ENCODE data around the gene PSPH.

PSPH gene

GRCh38 chr7:56003749-56004148 is 47.5 kb downstream of the PSPH start:
- no peak for DNase-seq (ENCODE audit: low read depth in 2 of 2)

GRCh38 chr7:55996856-55997500 is 54.3 kb downstream of the PSPH start:
- DNase-seq (ENCODE audit: low read depth in 2 of 2), result no peak

GRCh38 chr7:55992346-55992745 is 58.9 kb downstream of the PSPH start:
- DNase-seq (ENCODE audit: low read depth in 2 of 2), result no peak

GRCh38 chr7:55983537-55983936 is 67.7 kb downstream of the PSPH start:
- no peak for DNase-seq (ENCODE audit: low read depth in 2 of 2)

- DNase-seq (ENCODE audit: low read depth in 2 of 2), result no peak
These were observed 71.0 kb downstream of the PSPH start for GRCh38 chr7:55980266-55980665.

- DNase-seq (ENCODE audit: low read depth in 2 of 2), result no peak
These were observed 73.4 kb downstream of the PSPH start for GRCh38 chr7:55977831-55978230.

- no peak for DNase-seq (ENCODE audit: low read depth in 2 of 2)
These were observed 75.1 kb downstream of the PSPH start for GRCh38 chr7:55975988-55976633.

GRCh38 chr7:55973747-55974250 is 77.4 kb downstream of the PSPH start:
- no peak for DNase-seq (ENCODE audit: low read depth in 2 of 2)

GRCh38 chr7:55970978-55971377 is 80.3 kb downstream of the PSPH start:
- no peak for DNase-seq (ENCODE audit: low read depth in 2 of 2)

GRCh38 chr7:55970561-55970960 is 80.7 kb downstream of the PSPH start:
- no peak for DNase-seq (ENCODE audit: low read depth in 2 of 2)

GRCh38 chr7:55969391-55969790 is 81.9 kb downstream of the PSPH start:
- DNase-seq (ENCODE audit: low read depth in 2 of 2), result no peak

GRCh38 chr7:55966851-55967250 is 84.4 kb downstream of the PSPH start:
- no peak for DNase-seq (ENCODE audit: low read depth in 2 of 2)

- no peak for DNase-seq (ENCODE audit: low read depth in 2 of 2)
These were observed 85.3 kb downstream of the PSPH start for GRCh38 chr7:55965805-55966421.

GRCh38 chr7:55965100-55965470 is 86.2 kb downstream of the PSPH start:
- DNase-seq (ENCODE audit: low read depth in 2 of 2), result no peak

- DNase-seq (ENCODE audit: low read depth in 2 of 2), result peak; percentile 43 to 44
These were observed 86.8 kb downstream of the PSPH start, which contains the start of gene NIPSNAP2 for GRCh38 chr7:55964261-55965099. Gene NIPSNAP2 (plus strand): TSS chr7:55964585. CDS start chr7:55964610, 25 bp downstream.

GRCh38 chr7:55963584-55964168 is 87.6 kb downstream of the PSPH start:
- no peak for DNase-seq (ENCODE audit: low read depth in 2 of 2)

GRCh38 chr7:55962014-55962413 is 89.2 kb downstream of the PSPH start:
- DNase-seq (ENCODE audit: low read depth in 2 of 2), result no peak

Data from stimulated activated CD8-positive, alpha-beta memory T cell treated with anti-CD3 and anti-CD28 coated beads, Interleukin-2, amount 100 ng/mL, for 48 hours (primary cell).